Activated T-cell treated with anti-CD3 and anti-CD28 coated beads for 24 hours (primary cell): Measurements from ENCODE around the gene TPPP.
"Not testable (repeated sequence)": the region's sequence is repeated elsewhere in the genome, so short reads cannot be mapped to it uniquely, and the experiment has no call there.

Source experiments
- DNase-seq: peaks from one replicate; pipeline ENCODE4 v3.0.0-alpha.2; 2020; ENCODE audit warnings: low read depth

Gene TPPP

GRCh38 chr5:693271-694041 lies at the start of gene TPPP:
Gene TPPP (minus strand): TSS chr5:693352. CDS start chr5:678060, 15,292 bp downstream.
- DNase-seq: peak; percentile 77

- not testable (repeated sequence) for DNase-seq
These were observed 49.1 kb upstream of the TPPP start for GRCh38 chr5:742276-742675.

GRCh38 chr5:734145-734544 lies 41.0 kb upstream of the TPPP start:
- DNase-seq: not testable (repeated sequence)

GRCh38 chr5:732754-733454 lies 39.8 kb upstream of the TPPP start:
- not testable (repeated sequence) for DNase-seq

GRCh38 chr5:729225-729624 lies 36.1 kb upstream of the TPPP start:
- not testable (repeated sequence) for DNase-seq

GRCh38 chr5:727087-727486 lies 33.9 kb upstream of the TPPP start:
- DNase-seq: not testable (repeated sequence)

- not testable (repeated sequence) for DNase-seq
These were observed 30.7 kb upstream of the TPPP start for GRCh38 chr5:723865-724264.

- DNase-seq: not testable (repeated sequence)
These were observed 30.2 kb upstream of the TPPP start for GRCh38 chr5:723309-723708.

- DNase-seq: not testable (repeated sequence)
These were observed 26.2 kb upstream of the TPPP start for GRCh38 chr5:719379-719778.

- DNase-seq: no peak
These were observed 24.0 kb upstream of the TPPP start for GRCh38 chr5:717143-717542.

GRCh38 chr5:716740-717139 lies 23.6 kb upstream of the TPPP start:
- not testable (repeated sequence) for DNase-seq

GRCh38 chr5:715636-716035 lies 22.5 kb upstream of the TPPP start:
- DNase-seq: not testable (repeated sequence)

- not testable (repeated sequence) for DNase-seq
These were observed 21.3 kb upstream of the TPPP start for GRCh38 chr5:714215-715118.

GRCh38 chr5:713686-714085 lies 20.5 kb upstream of the TPPP start:
- not testable (repeated sequence) for DNase-seq

GRCh38 chr5:708848-709517 lies 15.8 kb upstream of the TPPP start:
- DNase-seq: not testable (repeated sequence)

GRCh38 chr5:708374-708773 lies 15.2 kb upstream of the TPPP start:
- DNase-seq: not testable (repeated sequence)

GRCh38 chr5:706127-706526 lies 13.0 kb upstream of the TPPP start:
- DNase-seq: not testable (repeated sequence)

- not testable (repeated sequence) for DNase-seq
These were observed 3.9 kb upstream of the TPPP start for GRCh38 chr5:696753-697702.

GRCh38 chr5:696191-696590 lies 3.0 kb upstream of the TPPP start:
- not testable (repeated sequence) for DNase-seq

- not testable (repeated sequence) for DNase-seq
These were observed 2.3 kb upstream of the TPPP start for GRCh38 chr5:695475-695874.
